ENCODE data around the gene NTN4. TPM values are rescaled to one million over a fixed set of nuclear protein-coding genes. Genes with fewer than 3 reads are reported as not detected.
"Not testable (repeated sequence)": the region's sequence is repeated elsewhere in the genome, so short reads cannot be mapped to it uniquely, and the experiment has no call there.

Gene NTN4
- total RNA-seq, 5 donors from 2014 or later (not counting 1 experiment from before 2014, with no cell fraction given), result 0.53 to 4.1 (median 1.3) TPM

DNA sequence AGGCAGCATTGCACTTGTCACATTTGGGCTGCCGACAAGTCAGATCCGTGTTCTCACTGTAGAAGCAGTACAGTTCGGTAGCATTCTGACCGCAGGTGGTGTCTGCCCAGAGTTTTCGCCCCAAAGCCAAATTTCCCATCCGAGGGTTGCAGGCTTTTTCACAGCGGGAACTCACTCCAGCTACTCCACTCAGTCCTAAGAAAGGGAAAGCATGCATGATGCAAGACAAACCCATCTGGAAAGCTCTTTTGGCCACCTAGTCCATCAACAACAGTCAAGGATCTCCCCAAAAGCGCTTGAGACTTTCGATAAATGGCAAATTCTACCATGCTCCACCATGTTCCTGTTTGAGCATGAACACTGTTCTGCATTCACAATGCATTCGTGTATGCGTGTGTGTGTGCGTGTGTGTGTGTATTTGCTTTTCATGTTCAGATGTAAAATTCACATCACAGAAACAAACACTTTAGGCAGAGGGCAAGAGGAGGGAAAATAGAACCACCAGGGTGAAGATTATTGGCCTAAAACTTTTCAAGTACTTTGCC is 3.2 kb downstream of the NTN4 start:
- Histone ChIP-seq H3K4me1 (ENCODE audit: control insufficient read depth in 1 of 2, extremely low read depth in 1 of 2, insufficient read depth in 2 of 2, low read length in 2 of 2) (peaks cover 2 to 18% of the 10 kb centered on the region in 2 experiments), H3K4me3 (ENCODE audit: control insufficient read depth in 1 of 2, extremely low read depth in 1 of 2, low read length in 1 of 2) (no peak overlapping the region), H3K27ac (ENCODE audit: low read length) (no peak overlapping the region), H3K36me3 (ENCODE audit: control insufficient read depth in 2 of 2, extremely low read depth in 1 of 2, insufficient read depth in 1 of 2, low read length in 1 of 2) (no peaks in the 10 kb centered on the region), H3K9me3 (no peaks in the 10 kb centered on the region), H3K27me3 (replicated peaks in 1 of 2; ENCODE audit: control insufficient read depth in 2 of 2, extremely low read depth in 1 of 2, insufficient read depth in 2 of 2, low read length in 1 of 2) (peaks cover 19 to 28% of the 10 kb centered on the region in 2 experiments)
- ChIA-PET POLR2A (no interaction called here), CTCF (no interaction called here)
- no peaks in the 10 kb centered on the region for H3K9me3 Mint-ChIP-seq
- 85% methylated on average over 7 of the region's 12 CpGs for WGBS (ENCODE audit: insufficient coverage)
- ATAC-seq (replicated peaks in 1 of 4) (no peak), DNase-seq (no peak)
- no peaks in the 10 kb centered on the region for H3K36me3 Mint-ChIP-seq
- H3K4me3 Mint-ChIP-seq, result no peak overlapping the region
- H3K27ac Mint-ChIP-seq, result no peak overlapping the region
- peaks cover 15 to 22% (median 19%) of the 10 kb centered on the region in 3 donors for H3K4me1 Mint-ChIP-seq
- peaks cover 54 to 57% of the 10 kb centered on the region in 2 donors for H3K27me3 Mint-ChIP-seq

DNA sequence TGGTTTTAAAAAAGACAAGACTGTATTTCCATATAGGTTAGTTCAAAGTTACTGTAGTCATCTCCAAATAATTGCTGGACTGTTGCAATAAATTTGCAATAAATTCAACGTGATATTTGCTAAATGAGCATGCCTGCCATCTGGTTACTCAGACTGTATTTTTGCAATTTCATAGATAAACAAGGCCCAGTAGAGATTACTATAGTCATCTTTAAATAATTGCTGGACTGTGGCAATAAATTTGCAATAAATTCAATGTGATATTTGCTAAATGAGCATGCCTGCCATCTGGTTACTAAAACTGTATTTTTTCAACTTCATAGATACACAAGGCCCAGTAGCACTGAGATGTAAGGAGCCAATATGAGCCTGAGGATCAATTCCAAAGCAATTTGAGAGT is 5.6 kb downstream of the NTN4 start:
- ChIA-PET POLR2A (no interaction called here), CTCF (no interaction called here)
- ATAC-seq (replicated peaks in 1 of 4) (no peak), DNase-seq (no peak)
- peaks cover 0 to 10% of the 10 kb centered on the region in 2 experiments for H3K4me1 ChIP-seq (ENCODE audit: control insufficient read depth in 1 of 2, extremely low read depth in 1 of 2, insufficient read depth in 2 of 2, low read length in 2 of 2)
- Mint-ChIP-seq H3K27me3 (peaks cover 45 to 55% of the 10 kb centered on the region in 2 donors), H3K4me1 (peaks cover 8 to 13% (median 12%) of the 10 kb centered on the region in 3 donors), H3K36me3 (no peaks in the 10 kb centered on the region), H3K4me3 (no peak overlapping the region), H3K27ac (no peak overlapping the region), H3K9me3 (no peaks in the 10 kb centered on the region)
- no peak overlapping the region for H3K27ac ChIP-seq (ENCODE audit: low read length)
- no CpG with 5 or more reads among the region's 1 CpG for WGBS (ENCODE audit: insufficient coverage)
- peaks cover 11 to 15% of the 10 kb centered on the region in 2 experiments for H3K27me3 ChIP-seq (replicated peaks in 1 of 2; ENCODE audit: control insufficient read depth in 2 of 2, extremely low read depth in 1 of 2, insufficient read depth in 2 of 2, low read length in 1 of 2)
- no peaks in the 10 kb centered on the region for H3K36me3 ChIP-seq (ENCODE audit: control insufficient read depth in 2 of 2, extremely low read depth in 1 of 2, insufficient read depth in 1 of 2, low read length in 1 of 2)
- H3K4me3 ChIP-seq (ENCODE audit: control insufficient read depth in 1 of 2, extremely low read depth in 1 of 2, low read length in 1 of 2), result no peak overlapping the region
- H3K9me3 ChIP-seq, result no peaks in the 10 kb centered on the region

- H3K9me3 ChIP-seq, result no peaks in the 10 kb centered on the region
- H3K4me1 ChIP-seq (ENCODE audit: control insufficient read depth in 1 of 2, extremely low read depth in 1 of 2, insufficient read depth in 2 of 2, low read length in 2 of 2), result peaks cover 0 to 3% of the 10 kb centered on the region in 2 experiments
- peaks cover 8 to 11% of the 10 kb centered on the region in 2 experiments for H3K27me3 ChIP-seq (replicated peaks in 1 of 2; ENCODE audit: control insufficient read depth in 2 of 2, extremely low read depth in 1 of 2, insufficient read depth in 2 of 2, low read length in 1 of 2)
- no peaks in the 10 kb centered on the region for H3K36me3 ChIP-seq (ENCODE audit: control insufficient read depth in 2 of 2, extremely low read depth in 1 of 2, insufficient read depth in 1 of 2, low read length in 1 of 2)
- no CpG with 5 or more reads among the region's 4 CpGs for WGBS (ENCODE audit: insufficient coverage)
- peaks cover 39 to 52% of the 10 kb centered on the region in 2 donors for H3K27me3 Mint-ChIP-seq
- no peaks in the 10 kb centered on the region for H3K36me3 Mint-ChIP-seq
- H3K27ac Mint-ChIP-seq, result no peak overlapping the region
- ChIA-PET POLR2A (no interaction called here), CTCF (no interaction called here)
- H3K4me3 Mint-ChIP-seq, result no peak overlapping the region
- no peak overlapping the region for H3K27ac ChIP-seq (ENCODE audit: low read length)
- DNase-seq, result no peak
- ATAC-seq (replicated peaks in 1 of 4), result no peak
- H3K9me3 Mint-ChIP-seq, result no peaks in the 10 kb centered on the region
- H3K4me3 ChIP-seq (ENCODE audit: control insufficient read depth in 1 of 2, extremely low read depth in 1 of 2, low read length in 1 of 2), result no peak overlapping the region
- peaks cover 2 to 7% (median 6%) of the 10 kb centered on the region in 3 donors for H3K4me1 Mint-ChIP-seq
Observed at GRCh38 chr12:95784286-95784685, 6.3 kb downstream of the NTN4 start.

- H3K9me3 ChIP-seq; H3K36me3 ChIP-seq (ENCODE audit: control insufficient read depth in 2 of 2, extremely low read depth in 1 of 2, insufficient read depth in 1 of 2, low read length in 1 of 2); H3K36me3 Mint-ChIP-seq; H3K9me3 Mint-ChIP-seq; H3K4me1 ChIP-seq (ENCODE audit: control insufficient read depth in 1 of 2, extremely low read depth in 1 of 2, insufficient read depth in 2 of 2, low read length in 2 of 2); H3K27ac ChIP-seq (ENCODE audit: low read length); H3K27ac Mint-ChIP-seq; H3K4me3 ChIP-seq (ENCODE audit: control insufficient read depth in 1 of 2, extremely low read depth in 1 of 2, low read length in 1 of 2); DNase-seq; CTCF ChIA-PET; POLR2A ChIA-PET; ATAC-seq (replicated peaks in 1 of 4); H3K4me1 Mint-ChIP-seq; H3K4me3 Mint-ChIP-seq: not testable (repeated sequence)
- 78% methylated on average over 6 of the region's 10 CpGs for WGBS (ENCODE audit: insufficient coverage)
- peaks cover 19 to 30% of the 10 kb centered on the region in 2 donors for H3K27me3 Mint-ChIP-seq
- peaks cover 0 to 10% of the 10 kb centered on the region in 2 experiments for H3K27me3 ChIP-seq (replicated peaks in 1 of 2; ENCODE audit: control insufficient read depth in 2 of 2, extremely low read depth in 1 of 2, insufficient read depth in 2 of 2, low read length in 1 of 2)
Observed at GRCh38 chr12:95775466-95775865, 15.1 kb downstream of the NTN4 start.

- no peaks in the 10 kb centered on the region for H3K36me3 Mint-ChIP-seq
- no peak overlapping the region for H3K27ac Mint-ChIP-seq
- Histone ChIP-seq H3K9me3 (no peaks in the 10 kb centered on the region), H3K36me3 (ENCODE audit: control insufficient read depth in 2 of 2, extremely low read depth in 1 of 2, insufficient read depth in 1 of 2, low read length in 1 of 2) (no peaks in the 10 kb centered on the region), H3K27me3 (replicated peaks in 1 of 2; ENCODE audit: control insufficient read depth in 2 of 2, extremely low read depth in 1 of 2, insufficient read depth in 2 of 2, low read length in 1 of 2) (peaks cover 0 to 10% of the 10 kb centered on the region in 2 experiments), H3K27ac (ENCODE audit: low read length) (no peak overlapping the region), H3K4me3 (ENCODE audit: control insufficient read depth in 1 of 2, extremely low read depth in 1 of 2, low read length in 1 of 2) (no peak overlapping the region), H3K4me1 (ENCODE audit: control insufficient read depth in 1 of 2, extremely low read depth in 1 of 2, insufficient read depth in 2 of 2, low read length in 2 of 2) (no peaks in the 10 kb centered on the region)
- peaks cover 19 to 32% of the 10 kb centered on the region in 2 donors for H3K27me3 Mint-ChIP-seq
- peaks cover 2 to 8% (median 6%) of the 10 kb centered on the region in 3 donors for H3K9me3 Mint-ChIP-seq
- ChIA-PET CTCF (no interaction called here), POLR2A (no interaction called here)
- DNase-seq (no peak), ATAC-seq (replicated peaks in 1 of 4) (no peak)
- 83% methylated on average over 1 of the region's 4 CpGs for WGBS (ENCODE audit: insufficient coverage)
- no peaks in the 10 kb centered on the region for H3K4me1 Mint-ChIP-seq
- no peak overlapping the region for H3K4me3 Mint-ChIP-seq
Observed at GRCh38 chr12:95774311-95775045, 16.1 kb downstream of the NTN4 start.

DNA sequence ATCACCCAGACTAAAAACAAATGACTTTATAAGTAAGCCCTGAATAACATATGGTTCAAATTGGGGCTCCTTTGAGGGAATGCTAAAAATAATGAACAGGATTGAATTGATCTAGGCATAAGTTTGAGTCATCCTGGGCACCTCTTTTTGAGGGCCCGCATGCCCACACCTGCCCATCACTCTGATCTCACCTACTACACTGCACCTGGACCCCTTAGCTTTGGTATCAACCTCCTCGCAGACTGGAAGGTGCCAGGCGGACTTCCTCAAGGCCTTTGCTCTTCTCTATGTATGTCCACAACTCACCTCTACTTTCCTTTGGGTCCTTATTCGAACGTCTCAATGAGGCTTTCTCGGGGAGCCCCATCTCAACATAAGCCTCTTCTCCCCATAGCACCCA is 17.2 kb downstream of the NTN4 start:
- ChIA-PET CTCF (no interaction called here), POLR2A (interaction anchor here (0.6 to 0.7 kb wide), 2 partner anchors 1380 to 1591 kb away, joined by 6 to 11 read pairs; no protein-coding TSS in a partner anchor)
- H3K27ac Mint-ChIP-seq, result no peak overlapping the region
- H3K4me3 ChIP-seq (ENCODE audit: control insufficient read depth in 1 of 2, extremely low read depth in 1 of 2, low read length in 1 of 2), result no peak overlapping the region
- H3K9me3 Mint-ChIP-seq, result peaks cover 2 to 8% (median 6%) of the 10 kb centered on the region in 3 donors
- peaks cover 0 to 10% of the 10 kb centered on the region in 2 experiments for H3K27me3 ChIP-seq (replicated peaks in 1 of 2; ENCODE audit: control insufficient read depth in 2 of 2, extremely low read depth in 1 of 2, insufficient read depth in 2 of 2, low read length in 1 of 2)
- 95% methylated on average over 5 of the region's 6 CpGs for WGBS (ENCODE audit: insufficient coverage)
- no peaks in the 10 kb centered on the region for H3K36me3 Mint-ChIP-seq
- no peaks in the 10 kb centered on the region for H3K4me1 Mint-ChIP-seq
- H3K4me3 Mint-ChIP-seq, result no peak overlapping the region
- H3K27me3 Mint-ChIP-seq, result peaks cover 29 to 41% of the 10 kb centered on the region in 2 donors
- H3K36me3 ChIP-seq (ENCODE audit: control insufficient read depth in 2 of 2, extremely low read depth in 1 of 2, insufficient read depth in 1 of 2, low read length in 1 of 2), result no peaks in the 10 kb centered on the region
- ATAC-seq (replicated peaks in 1 of 4) (no peak), DNase-seq (no peak)
- H3K9me3 ChIP-seq, result no peaks in the 10 kb centered on the region
- no peak overlapping the region for H3K27ac ChIP-seq (ENCODE audit: low read length)
- H3K4me1 ChIP-seq (ENCODE audit: control insufficient read depth in 1 of 2, extremely low read depth in 1 of 2, insufficient read depth in 2 of 2, low read length in 2 of 2), result no peaks in the 10 kb centered on the region
